GM19035 (cell line): Measurements from ENCODE around the gene TPX2.

ENCODE experiments used
- ATAC-seq: cut with Tn5 transposase; IDR thresholded peaks from one replicate; pipeline ENCODE4 v1.9.1; 2021; ENCODE audit not compliant: unreplicated experiment

Gene TPX2

DNA sequence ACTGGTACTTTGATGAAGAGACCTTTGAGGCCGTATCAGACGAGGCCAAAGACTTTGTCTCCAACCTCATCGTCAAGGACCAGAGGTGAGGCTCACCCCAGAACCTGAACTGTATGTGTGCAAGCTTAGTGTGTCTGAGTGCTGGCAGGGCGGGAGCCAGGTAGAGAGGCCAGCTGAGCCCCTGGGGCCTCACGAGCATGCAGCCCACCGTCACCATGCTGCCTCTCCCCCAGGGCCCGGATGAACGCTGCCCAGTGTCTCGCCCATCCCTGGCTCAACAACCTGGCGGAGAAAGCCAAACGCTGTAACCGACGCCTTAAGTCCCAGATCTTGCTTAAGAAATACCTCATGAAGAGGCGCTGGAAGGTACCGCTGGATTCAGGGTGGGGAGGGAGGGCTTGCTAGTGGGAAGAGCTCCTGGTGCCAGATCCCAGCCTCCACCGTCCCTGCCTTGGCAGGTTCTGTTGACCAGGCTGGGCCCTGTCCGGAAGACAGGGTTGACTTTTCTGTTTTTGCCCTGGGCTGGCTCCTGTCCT lies 92.7 kb downstream of the TPX2 start:
- no peak for ATAC-seq

DNA sequence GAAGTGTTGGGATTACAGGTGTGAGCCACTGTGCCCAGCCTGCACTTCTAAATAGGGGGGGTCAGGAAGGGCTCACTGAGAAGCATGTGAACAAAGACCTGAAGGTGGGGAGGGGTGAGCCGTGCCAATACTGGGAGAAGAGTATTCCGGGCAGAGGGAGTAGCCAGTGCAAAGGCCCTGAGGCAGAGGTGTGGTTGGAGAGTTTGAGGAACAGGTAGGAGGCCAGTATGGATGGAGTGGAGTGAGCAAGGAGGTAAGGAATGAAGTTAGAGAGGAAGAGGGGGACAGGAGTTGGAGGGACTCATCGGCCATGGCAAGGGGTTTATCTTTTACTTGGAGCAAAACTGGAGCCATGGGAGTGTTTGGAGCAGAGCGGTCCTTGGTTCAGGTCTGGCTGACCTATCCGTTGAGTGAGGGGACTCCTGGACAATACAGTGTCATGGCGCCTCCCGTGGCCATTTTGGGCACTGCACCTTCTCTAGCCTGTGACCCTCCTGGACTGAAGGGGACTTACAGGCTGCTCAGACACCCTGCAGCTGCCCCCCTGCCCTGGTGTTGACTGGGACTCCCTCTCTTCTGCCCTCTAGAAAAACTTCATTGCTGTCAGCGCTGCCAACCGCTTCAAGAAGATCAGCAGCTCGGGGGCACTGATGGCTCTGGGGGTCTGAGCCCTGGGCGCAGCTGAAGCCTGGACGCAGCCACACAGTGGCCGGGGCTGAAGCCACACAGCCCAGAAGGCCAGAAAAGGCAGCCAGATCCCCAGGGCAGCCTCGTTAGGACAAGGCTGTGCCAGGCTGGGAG lies 94.2 kb downstream of the TPX2 start:
- no peak for ATAC-seq

DNA sequence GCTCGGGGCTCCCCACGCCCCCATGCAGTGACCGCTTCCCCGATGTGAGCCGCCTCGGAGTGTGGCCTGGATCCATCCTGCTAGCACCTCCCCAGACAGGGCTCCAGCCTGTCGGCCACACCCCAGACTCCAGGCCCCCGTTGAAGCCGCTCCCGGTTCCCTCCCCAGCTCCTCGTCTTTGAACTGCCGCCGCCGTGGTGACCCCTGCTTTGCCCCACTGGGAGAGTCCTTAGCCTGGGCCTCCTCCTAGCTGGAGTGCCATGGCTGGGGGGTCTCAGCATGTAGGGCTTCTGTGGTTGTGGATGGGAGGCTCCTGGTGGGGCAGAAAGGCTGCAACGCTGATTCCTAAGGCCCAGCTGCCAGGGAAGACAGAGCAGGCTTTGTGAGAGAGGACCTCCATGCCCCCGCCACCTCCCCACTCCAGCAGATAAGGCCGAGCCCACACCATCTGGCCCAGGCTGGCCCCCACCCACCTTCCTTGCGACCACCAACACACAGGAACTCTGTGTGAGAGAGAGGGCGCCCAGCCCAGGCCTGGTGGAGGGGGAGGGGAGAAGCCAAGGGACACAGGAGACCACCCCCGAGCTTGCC lies 94.9 kb downstream of the TPX2 start:
- no peak for ATAC-seq

DNA sequence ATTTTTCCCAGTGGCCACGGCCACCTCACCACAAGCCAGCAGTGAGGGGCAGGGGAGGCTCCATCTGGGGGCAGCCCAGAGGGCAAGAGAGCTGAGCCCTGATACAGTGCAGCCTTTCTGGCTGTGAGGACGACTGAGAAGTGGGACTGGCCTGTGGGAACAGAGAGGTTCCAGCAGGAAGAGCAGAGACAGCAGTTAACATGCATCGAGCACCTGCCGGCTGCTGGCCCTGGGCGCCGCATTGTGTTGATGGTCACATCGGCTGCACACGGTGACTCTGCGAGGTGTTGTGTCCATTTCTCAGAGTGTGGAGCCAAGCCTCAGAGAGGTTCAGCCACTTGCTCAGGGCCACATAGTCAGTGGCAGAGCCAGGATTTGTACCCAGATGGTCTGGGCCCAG lies 96.5 kb downstream of the TPX2 start:
- no peak for ATAC-seq

DNA sequence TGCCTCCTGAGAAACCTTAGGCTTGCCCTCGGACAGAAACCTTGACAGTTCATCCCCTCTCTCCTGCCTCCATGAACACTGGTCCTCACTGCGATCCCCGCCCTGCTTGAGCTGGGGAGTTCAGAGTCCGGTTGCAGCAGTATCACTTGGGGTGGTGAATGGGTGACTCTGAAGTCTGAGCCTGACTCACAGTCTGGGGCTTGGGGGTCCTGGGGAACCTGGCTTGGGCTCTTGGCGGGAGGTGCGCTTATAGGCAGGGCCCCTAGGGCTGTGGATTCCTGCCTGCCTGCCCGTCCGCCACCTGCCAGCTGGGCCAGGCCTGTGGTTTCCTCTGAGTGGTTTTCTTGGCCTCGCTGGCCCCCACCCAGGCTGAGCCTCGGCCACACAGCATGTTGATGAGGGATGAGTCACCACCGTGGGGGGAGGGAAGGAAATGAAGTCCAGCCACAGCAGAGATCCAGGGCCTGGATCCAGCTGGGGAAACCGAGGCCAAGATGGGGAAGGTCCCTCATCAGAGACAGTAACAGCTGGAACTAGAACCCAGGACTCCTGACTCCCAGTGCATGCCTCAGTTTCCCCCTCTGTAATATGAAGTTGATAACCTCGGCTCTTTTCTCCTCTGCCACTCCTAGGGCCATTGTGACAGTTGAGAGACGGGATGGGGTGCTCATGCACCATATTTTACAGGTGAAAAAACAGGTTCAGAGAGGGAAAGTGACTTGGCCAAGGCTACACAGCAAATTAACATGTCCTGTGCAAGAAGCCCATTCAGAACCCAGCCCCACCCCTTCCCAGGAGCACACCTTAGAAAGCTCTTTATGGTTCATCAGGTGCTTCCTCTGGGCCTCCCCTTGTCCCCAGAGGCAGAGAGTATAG lies 97.1 kb downstream of the TPX2 start:
- peak; percentile 56 for ATAC-seq

DNA sequence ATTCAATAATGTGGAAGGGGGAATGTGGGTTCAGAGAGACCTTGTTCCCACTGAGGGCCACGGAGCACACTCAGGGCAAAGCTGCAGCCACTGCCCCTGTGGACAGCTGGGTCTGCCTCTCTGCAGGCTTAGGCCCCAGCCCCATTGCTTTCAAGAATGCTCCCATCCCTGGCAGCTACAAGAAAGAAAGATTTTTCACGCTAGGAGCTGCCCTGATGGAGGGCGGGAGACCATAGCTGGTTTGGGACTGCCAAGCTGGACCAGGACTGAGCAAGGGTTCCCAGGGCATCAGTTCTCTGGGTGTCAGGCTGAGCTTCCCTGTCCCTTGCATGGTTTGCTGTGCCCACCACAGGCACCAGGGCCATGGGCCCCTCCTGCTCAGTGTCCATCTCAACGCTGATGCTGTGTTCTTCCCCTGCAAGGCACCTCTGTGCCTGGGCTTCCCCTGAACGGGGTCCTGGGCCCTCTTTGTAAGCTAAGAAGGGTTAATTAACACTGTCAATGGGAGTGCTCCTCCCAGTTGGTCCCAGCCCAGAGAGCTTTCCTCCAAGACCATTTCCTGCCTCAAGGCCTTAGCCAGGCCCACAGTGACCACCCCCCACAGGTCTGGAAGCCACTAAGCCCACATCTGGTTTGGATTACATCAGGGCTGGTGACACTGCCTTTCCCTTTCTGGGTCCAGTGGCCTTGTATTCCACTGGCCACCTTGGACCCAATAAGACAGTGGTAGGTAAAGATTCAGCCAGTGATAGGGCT lies 97.9 kb downstream of the TPX2 start:
- ATAC-seq = no peak

DNA sequence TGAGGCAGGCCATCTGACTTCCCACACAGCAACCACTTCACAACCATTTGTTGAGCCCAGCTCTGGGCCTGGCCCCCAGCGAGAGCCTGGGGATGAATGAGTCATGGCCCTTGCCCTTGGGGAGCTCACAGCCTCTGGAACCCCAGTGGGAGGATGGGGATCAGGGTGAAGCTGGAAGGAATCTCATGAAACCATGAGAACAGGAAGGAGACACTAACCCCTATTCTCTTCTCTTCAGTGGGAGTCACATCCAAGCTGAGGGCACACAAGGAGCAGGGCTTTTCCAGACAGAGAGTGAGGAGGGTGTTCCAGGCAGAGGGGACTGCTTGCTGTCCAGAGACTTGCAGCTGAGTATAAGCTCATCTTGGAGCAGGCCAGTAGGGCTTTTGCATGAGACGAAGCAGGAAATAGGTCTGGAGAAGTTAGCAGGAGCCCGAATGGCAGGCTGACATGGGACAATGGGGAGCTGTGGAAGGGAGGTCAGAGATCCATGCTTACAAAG lies 98.9 kb downstream of the TPX2 start:
- ATAC-seq = no peak

DNA sequence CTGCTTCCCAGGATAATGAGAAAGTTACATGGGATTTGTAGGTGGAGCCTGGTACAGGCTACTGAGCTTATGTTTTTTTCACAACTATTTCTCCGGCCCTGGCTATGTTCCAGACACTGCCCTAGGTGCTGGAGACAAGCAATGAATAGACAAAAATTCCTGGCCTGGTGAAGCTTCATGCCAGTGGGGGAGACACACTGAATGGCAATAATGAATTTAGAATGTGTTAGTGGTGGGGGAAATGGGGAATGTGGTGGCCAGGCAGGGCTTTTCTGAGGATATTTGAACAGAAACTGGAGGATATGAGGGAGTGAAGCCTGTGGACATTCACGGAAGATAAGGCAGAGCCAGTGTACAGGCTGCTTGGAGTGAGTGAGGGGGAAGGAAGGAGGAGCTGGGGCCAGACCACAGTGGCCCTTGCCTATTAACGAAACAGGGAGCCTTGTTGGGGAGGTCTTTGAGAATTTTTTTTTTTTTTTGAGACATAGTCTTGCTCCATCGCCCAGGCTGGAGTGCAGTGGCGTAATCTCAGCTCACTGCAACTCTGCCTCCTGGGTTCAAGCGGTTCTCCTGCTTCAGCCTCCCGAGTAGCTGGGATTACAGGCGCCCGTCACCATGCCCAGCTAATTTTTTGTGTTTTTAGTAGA lies 99.7 kb downstream of the TPX2 start:
- ATAC-seq = no peak

DNA sequence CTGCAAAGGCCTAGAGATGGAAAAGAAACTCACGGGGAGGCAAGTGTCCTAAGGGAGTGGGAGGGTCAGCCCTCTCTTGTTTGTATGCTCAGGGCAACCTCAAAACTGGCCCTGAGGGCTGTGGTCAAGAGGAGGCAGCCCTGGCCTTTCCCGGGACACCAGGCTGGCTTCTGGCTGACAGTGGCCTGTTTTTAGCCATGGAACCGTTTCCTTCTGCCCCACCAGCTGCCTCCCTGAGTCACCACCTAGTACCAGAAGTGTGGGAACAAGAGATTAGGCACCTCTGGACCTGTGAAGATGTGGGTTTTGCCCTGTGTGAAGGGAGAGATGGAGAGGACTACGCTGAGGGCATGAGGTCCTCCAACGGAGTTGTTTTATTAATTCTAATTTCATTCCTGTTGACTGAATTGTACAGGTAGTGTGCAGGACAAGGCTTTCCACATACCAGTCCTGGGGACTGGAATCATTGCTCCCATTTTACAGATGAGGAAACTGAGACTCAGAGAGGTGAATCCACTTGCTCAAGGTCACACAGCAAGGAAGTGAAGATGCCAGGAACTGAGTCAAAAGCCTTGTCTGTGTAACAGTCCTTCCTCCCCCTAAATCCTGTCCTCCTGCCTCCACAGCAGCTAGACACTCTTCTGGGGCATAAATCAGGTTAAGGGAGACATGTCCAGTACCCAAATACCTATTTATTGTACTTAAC lies 100.8 kb downstream of the TPX2 start:
- ATAC-seq = no peak

DNA sequence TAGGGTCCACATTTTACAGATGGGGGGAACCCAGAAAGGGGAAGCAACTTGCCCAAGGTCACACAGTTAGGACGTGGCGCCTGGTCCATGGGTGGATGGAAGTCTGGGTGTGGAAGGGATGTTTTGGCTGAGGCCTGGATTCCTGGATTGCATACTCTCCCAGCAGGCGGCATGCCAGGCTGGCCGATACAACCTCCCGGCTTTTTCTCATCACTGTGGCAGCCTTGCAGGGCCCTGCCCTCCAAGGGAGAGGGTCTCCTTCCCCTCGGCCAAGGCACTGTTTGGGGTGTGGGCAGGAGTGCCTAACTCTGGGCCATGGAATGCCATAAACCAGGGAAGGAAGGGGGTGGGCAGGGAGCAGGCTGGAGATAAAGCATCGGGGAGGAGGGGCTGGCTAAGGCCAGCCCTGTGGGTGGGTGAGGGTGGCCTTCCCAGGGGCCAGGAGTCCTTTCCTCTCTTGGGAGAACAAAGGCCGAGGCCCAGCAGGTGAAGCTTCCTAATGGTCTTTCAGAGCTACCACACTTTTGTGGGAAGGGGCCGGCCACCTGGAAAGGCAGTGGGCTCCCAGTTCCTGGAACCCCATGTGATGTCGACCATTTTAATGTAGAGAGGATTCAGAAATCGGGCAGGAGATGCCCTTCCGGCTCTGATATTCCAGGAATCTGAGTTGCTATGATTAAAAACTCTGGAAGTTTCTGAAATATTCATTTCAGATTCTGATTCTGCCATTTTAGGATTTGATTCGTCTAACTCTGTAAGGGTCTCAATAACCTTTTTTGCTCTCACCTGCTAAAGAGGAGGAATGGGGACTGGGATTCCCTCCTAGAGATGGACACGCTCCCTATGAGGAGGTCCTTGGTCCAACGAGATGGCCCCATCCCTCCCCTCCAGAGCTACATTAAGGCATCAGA lies 102.1 kb downstream of the TPX2 start:
- no peak for ATAC-seq

DNA sequence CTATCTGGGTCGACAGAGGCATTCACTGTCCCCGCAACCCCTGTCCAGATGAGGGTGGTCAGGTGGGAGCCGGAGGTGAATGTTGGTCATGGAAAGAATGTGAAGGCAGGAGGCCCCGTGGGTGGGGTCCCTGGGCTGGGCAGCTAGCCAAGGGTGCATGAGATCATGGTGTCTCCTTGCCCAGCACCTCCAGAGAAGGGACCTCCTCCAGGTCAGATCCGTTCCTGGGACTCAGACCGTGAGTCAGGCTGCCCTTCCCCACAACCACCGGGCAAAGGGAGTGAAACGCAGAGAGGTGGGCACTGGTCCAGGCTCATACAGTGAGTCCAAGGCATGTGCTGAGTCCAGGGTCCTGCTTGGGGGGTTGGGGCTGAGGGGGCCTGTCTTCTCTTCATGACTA lies 102.8 kb downstream of the TPX2 start:
- no peak for ATAC-seq

DNA sequence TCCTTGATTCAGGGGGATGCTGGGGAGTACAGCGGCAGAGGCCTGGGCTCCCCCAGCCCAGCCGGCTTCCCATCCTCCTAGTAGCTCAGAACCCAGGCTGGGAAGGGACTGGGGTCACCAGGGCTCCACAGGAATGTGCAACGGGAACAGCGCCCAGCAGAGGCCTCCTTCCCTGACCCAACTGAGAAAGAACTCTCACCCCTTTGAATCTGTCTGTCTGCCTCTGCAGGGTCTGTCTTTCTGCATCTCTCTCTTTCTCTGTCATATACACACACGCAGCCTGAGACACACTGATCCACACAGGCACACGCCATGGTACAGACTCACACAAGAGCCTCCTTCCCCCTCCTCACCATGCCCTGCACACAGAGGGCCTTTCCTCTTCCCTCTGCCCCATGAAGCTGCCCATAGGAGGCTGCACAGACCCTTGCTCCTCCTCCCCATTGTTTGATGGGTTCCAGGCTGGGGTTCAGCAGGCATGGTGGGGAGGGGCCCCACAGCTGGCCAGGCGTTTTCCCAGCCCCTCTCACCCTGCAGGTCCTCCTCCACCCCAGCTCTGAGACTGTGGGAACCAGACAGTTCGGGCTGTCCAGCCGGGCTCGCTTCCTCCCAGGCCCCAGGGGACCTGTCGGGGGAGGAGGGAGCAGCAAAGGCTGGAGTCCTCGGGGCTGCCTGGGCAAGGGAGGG lies 103.5 kb downstream of the TPX2 start:
- no peak for ATAC-seq

DNA sequence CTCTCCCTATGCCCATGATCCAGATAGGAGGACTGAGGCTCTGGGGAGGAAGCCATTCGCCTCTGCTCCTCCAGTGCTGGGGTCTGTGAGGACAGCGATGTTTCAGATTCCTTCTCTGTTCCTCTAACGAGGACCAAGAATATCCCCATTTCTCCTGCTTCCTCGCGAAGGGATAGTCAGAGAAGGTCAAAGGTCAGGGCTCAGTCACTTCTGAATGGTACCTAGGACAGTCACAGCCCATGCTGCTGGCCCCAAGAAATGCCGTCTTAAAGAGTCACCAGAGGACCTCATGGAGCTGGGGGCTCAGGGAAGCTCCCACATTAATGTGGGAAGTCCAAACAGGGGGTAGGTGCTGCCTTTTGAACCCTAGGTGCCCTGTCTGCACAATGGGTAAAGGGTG lies 104.2 kb downstream of the TPX2 start:
- no peak for ATAC-seq

DNA sequence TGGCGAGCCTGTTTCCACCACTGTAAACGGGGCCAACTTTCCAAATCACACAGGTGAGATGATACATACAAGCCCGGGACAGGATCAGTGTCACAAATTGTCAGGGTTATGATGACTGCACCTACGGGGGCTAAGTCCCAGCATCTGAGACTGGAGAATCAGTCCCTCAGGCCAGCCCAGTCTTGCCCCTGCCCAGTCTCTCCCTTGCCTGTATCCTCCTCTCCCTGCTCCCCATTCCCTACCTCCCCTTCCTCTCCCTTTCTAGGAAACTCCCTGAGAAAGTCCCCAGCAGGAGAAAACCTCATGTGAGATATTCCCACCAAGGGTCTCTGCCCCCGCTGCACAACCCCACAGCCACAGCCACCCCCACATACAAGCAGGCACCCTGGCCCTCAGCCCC lies 104.8 kb downstream of the TPX2 start:
- ATAC-seq = no peak

DNA sequence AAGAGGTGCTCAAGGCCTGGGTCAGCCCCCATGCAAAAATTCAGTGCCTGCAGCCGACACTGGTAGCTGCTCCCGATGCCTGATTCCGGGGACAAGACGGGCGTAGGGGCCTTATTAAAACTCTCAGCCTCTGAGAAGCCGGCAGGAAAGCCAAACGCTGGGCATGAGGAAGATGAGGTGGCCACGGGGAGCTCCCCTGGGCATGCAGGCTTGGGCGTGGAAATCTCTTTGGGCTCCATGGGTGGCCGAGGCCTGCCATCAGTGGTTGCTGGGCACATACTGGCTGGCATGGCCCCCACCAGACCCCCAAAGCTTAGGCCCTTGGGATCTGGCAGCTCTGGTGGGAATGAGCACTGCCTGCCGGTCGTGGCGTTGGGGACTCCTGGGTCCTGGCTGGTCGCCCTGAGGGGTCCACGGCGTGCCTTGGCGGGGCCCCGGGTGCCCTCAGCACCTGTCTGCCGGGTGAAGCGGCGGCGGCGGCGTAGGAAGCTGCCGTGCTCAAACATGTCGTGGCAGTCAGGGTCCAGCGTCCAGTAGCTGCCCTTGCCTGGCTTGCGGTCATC lies 105.7 kb downstream of the TPX2 start:
- no peak for ATAC-seq

DNA sequence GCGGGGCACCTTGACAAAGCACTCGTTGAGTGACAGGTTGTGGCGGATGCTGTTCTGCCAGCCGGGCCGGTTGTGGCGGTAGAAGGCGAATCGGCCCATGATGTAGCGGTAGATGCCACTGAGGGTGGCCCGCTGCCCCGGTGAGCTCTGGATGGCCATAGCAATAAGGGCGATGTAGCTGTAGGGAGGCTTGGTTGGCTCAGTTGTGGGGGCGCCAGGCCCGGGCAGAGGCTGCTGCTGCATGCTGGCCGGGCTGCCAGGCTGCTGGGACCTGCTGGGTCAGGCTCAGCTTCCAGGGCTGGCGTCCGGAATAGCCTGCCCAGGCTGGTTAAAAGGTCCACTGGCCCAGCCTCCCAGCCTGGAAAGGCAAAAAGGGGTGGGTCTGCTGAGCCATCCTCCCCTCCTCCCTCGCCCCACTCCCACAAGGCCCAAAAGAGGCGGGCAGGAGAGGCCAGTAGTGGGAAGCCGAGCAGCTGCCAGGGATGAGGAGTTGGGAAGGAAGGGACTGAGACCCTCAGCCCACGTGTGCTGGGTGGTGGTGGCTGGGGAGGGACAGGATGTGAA lies 106.3 kb downstream of the TPX2 start, which contains the start of gene FOXS1:
TSS of gene FOXS1 (minus strand) at position 305 of the 564 bp plus-strand sequence. CDS start at position 243, 62 bp downstream.
- no peak for ATAC-seq

DNA sequence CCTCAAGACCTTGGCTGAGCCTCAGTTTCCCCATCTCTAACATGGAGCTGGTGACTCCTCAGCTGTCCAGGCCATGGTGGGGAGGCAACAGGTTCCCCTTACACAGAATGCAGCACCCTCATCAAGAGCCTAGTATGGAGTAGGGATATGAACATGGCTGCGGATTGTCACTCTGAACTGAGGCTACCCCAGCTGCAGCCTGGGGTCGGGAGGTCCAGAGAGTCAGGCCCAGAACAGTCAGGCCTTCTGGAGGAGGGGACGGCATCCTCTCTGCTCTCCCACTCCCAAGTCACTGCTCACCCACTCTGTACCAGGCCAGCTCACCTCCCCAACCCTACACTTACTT lies 107.7 kb downstream of the TPX2 start:
- ATAC-seq = no peak
